Endometrial microvascular endothelial cells (primary cell): Measurements from ENCODE around the gene CFAP99. TPM values are rescaled to one million over a fixed set of nuclear protein-coding genes. Genes with fewer than 3 reads are reported as not detected.

Experiments
- in situ Hi-C: cut with HindIII; loops from 2 replicates; pipeline ENCODE4 v1.10.0; 2017; ENCODE audit warnings: low sequenced_read_pairs, low pct_unique_long_range_greater_than_20kb; ENCODE audit errors: inconsistent ontology term
- total RNA-seq: library from RNA; depleted of rRNA; stranded (reverse); fragments of >200 nt; gene quantifications from one replicate; pipeline ENCODE4 v1.2.3, GENCODE V29; 2015; ENCODE audit errors: inconsistent ontology term

CFAP99 gene
- total RNA-seq, 1 donor from 2014 or later = not detected

GRCh38 chr4:2408401-2408958 lies 10.3 kb upstream of the CFAP99 start:
- in situ Hi-C loops = no loop called here

GRCh38 chr4:2408976-2409375 lies 9.8 kb upstream of the CFAP99 start:
- in situ Hi-C loops = no loop called here

- in situ Hi-C loops = no loop called here
Observed at GRCh38 chr4:2409381-2409783, 9.4 kb upstream of the CFAP99 start.

GRCh38 chr4:2411786-2412510 lies 6.8 kb upstream of the CFAP99 start:
- in situ Hi-C loops = no loop called here

- in situ Hi-C loops = no loop called here
Observed at GRCh38 chr4:2412534-2412884, 6.2 kb upstream of the CFAP99 start.

- in situ Hi-C loops = no loop called here
Observed at GRCh38 chr4:2412885-2413716, 5.7 kb upstream of the CFAP99 start.

GRCh38 chr4:2413821-2414610 lies 4.7 kb upstream of the CFAP99 start:
- in situ Hi-C loops = no loop called here

GRCh38 chr4:2415213-2415612 lies 3.5 kb upstream of the CFAP99 start:
- in situ Hi-C loops = no loop called here

GRCh38 chr4:2415881-2416563 lies 2.7 kb upstream of the CFAP99 start:
- in situ Hi-C loops = no loop called here

- in situ Hi-C loops = no loop called here
Observed at GRCh38 chr4:2416564-2417225, 2.1 kb upstream of the CFAP99 start.

- in situ Hi-C loops = no loop called here
Observed at GRCh38 chr4:2417226-2417764, 1.5 kb upstream of the CFAP99 start.

GRCh38 chr4:2417765-2418649 lies 748 bp upstream of the CFAP99 start, which contains the start of gene ZFYVE28:
Gene ZFYVE28, minus strand, starts transcription at chr4:2418645. Its CDS starts 322 bp downstream, at chr4:2418323.
- in situ Hi-C loops = no loop called here

GRCh38 chr4:2419814-2420213 lies 1.1 kb downstream of the CFAP99 start:
- in situ Hi-C loops = no loop called here

GRCh38 chr4:2421928-2422327 lies 3.2 kb downstream of the CFAP99 start:
- in situ Hi-C loops = no loop called here

GRCh38 chr4:2423066-2423465 lies 4.3 kb downstream of the CFAP99 start:
- in situ Hi-C loops = no loop called here

- in situ Hi-C loops = no loop called here
Observed at GRCh38 chr4:2423695-2424094, 4.9 kb downstream of the CFAP99 start.

- in situ Hi-C loops = no loop called here
Observed at GRCh38 chr4:2424581-2424980, 5.8 kb downstream of the CFAP99 start.
